ENCODE measurements around the gene PRKAG1. TPM values are rescaled to one million over a fixed set of nuclear protein-coding genes. Genes with fewer than 3 reads are reported as not detected.
A peak's percentile ranks its signal among the peaks of the same experiment; 100 is the strongest.

Gene PRKAG1
- total RNA-seq, 1 experiment from 2014 or later: 57.3 TPM

DNA sequence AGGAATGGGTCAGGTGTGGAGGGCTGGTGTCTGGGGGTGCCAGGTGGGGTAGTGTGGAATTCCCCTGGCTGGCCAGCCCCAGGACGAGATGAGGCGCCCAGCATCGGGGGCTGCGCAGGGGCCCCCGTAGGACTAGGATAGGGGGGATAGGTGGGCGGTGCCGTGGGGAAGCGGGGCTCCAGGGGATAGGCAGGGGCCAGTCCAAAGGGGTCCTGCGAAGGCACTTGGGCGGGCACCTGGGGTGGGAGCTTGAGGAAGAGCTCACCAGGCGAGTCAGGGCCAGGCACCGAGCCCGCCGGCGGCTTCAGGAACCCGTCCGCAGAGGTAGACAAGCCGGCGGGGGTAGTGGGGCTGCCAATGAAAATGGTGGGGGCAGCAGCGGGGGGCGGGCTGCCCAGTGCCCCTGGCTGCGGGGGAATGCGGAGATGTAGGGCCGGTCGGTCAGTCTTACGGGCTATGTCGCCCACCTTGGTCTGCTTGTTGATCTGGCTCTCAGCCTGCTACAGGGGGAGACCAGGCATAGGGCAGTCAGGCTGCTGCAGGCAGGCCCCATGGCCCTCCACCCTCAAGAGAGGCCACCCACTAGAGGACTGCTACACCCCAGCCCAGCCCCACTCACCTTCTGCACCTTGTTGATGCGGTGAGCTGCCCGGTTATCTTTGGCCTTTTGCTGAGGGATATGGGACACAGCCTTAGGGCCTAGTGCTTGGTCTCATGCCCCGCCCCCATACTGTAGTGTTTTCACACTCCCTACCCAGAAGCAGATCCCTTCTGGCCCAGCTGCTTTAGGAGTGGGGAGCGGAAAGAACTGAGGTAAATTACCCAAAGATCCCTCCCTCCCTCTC lies 22.7 kb upstream of the PRKAG1 start:
- H3K27me3 ChIP-seq (ENCODE audit: control insufficient read depth, insufficient read depth, low read length): no peaks in the 10 kb centered on the region
- TF ChIP-seq, protein P1, sequence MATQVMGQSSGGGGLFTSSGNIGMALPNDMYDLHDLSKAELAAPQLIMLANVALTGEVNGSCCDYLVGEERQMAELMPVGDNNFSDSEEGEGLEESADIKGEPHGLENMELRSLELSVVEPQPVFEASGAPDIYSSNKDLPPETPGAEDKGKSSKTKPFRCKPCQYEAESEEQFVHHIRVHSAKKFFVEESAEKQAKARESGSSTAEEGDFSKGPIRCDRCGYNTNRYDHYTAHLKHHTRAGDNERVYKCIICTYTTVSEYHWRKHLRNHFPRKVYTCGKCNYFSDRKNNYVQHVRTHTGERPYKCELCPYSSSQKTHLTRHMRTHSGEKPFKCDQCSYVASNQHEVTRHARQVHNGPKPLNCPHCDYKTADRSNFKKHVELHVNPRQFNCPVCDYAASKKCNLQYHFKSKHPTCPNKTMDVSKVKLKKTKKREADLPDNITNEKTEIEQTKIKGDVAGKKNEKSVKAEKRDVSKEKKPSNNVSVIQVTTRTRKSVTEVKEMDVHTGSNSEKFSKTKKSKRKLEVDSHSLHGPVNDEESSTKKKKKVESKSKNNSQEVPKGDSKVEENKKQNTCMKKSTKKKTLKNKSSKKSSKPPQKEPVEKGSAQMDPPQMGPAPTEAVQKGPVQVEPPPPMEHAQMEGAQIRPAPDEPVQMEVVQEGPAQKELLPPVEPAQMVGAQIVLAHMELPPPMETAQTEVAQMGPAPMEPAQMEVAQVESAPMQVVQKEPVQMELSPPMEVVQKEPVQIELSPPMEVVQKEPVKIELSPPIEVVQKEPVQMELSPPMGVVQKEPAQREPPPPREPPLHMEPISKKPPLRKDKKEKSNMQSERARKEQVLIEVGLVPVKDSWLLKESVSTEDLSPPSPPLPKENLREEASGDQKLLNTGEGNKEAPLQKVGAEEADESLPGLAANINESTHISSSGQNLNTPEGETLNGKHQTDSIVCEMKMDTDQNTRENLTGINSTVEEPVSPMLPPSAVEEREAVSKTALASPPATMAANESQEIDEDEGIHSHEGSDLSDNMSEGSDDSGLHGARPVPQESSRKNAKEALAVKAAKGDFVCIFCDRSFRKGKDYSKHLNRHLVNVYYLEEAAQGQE (IDR thresholded peaks at IDR 0.05; ENCODE audit: insufficient read depth in 1 of 2, low read depth in 2 of 2, low read length in 1 of 2): no peak
- TF ChIP-seq SIN3A (IDR thresholded peaks at IDR 0.05; ENCODE audit: borderline replicate concordance, insufficient read depth, low read depth, low read length): no peak
- no peak for TF ChIP-seq POLR2AphosphoS5 (IDR thresholded peaks at IDR 0.05; ENCODE audit: low read depth, low read length)
- no peak for TF ChIP-seq TCF7L2 (IDR thresholded peaks at IDR 0.05; ENCODE audit: low read depth, low read length)
- TF ChIP-seq, protein P2, sequence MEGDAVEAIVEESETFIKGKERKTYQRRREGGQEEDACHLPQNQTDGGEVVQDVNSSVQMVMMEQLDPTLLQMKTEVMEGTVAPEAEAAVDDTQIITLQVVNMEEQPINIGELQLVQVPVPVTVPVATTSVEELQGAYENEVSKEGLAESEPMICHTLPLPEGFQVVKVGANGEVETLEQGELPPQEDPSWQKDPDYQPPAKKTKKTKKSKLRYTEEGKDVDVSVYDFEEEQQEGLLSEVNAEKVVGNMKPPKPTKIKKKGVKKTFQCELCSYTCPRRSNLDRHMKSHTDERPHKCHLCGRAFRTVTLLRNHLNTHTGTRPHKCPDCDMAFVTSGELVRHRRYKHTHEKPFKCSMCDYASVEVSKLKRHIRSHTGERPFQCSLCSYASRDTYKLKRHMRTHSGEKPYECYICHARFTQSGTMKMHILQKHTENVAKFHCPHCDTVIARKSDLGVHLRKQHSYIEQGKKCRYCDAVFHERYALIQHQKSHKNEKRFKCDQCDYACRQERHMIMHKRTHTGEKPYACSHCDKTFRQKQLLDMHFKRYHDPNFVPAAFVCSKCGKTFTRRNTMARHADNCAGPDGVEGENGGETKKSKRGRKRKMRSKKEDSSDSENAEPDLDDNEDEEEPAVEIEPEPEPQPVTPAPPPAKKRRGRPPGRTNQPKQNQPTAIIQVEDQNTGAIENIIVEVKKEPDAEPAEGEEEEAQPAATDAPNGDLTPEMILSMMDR (IDR thresholded peaks at IDR 0.05): no peak
- H3K9me3 ChIP-seq (ENCODE audit: control insufficient read depth, insufficient read depth, low read depth, low read length): no peaks in the 10 kb centered on the region
- H3K4me1 ChIP-seq (ENCODE audit: control insufficient read depth, insufficient read depth, low read length): no peaks in the 10 kb centered on the region
- ChIA-PET CTCF (no interaction called here), POLR2A (no interaction called here)
- H3K36me3 ChIP-seq (ENCODE audit: control insufficient read depth, insufficient read depth, low read length): peaks cover 34% of the 10 kb centered on the region
- no peak overlapping the region for H3K27ac ChIP-seq (ENCODE audit: low read length)
- no peak overlapping the region for H3K4me3 ChIP-seq (ENCODE audit: low read depth in 2 of 2, low read length in 2 of 2)
- in situ Hi-C loops (cut with HindIII; ENCODE audit: low pct_unique_long_range_greater_than_20kb, low sequenced_read_pairs): no loop called here
- intact Hi-C loops (cut with micrococcal nuclease; ENCODE audit: unreplicated experiment): no loop called here
- ATAC-seq (peak; percentile 40; the same call in 1 of the 2 replicates), DNase-seq (ENCODE audit: low read depth, low spot score) (no peak)
- TSS peak; percentile 23 for BruUV-seq (replicated peaks)

DNA sequence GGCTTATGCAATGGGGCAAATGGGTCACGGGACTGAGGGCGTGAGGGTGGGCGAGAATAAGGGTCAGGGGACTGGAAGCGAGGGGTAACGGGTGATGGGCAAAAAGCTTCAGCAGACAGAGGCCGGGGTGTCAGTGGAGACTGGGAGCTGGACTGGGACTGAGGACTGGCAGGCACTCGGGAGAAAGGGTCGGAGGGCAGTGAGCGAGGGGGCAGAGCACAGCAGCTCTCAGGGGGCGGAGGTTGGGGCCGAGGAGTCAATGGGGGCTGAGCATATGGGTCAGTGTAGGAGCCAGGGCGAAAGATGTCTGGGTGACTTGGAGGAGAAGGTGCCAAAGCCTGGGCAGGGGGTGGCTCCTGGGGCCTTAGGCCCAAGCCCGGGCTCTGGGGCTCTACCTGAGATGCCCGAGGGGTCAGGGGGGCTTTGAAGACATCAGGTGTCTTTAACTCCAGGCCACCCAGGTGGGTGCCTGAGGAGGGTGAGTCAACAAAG lies 21.8 kb upstream of the PRKAG1 start:
- POLR2A ChIA-PET: no interaction called here
- in situ Hi-C loops (cut with HindIII; ENCODE audit: low pct_unique_long_range_greater_than_20kb, low sequenced_read_pairs): no loop called here
- Histone ChIP-seq H3K4me3 (ENCODE audit: low read depth in 2 of 2, low read length in 2 of 2) (no peak overlapping the region), H3K27me3 (ENCODE audit: control insufficient read depth, insufficient read depth, low read length) (no peaks in the 10 kb centered on the region), H3K4me1 (ENCODE audit: control insufficient read depth, insufficient read depth, low read length) (no peaks in the 10 kb centered on the region), H3K27ac (ENCODE audit: low read length) (no peak overlapping the region), H3K36me3 (ENCODE audit: control insufficient read depth, insufficient read depth, low read length) (peaks cover 34% of the 10 kb centered on the region), H3K9me3 (ENCODE audit: control insufficient read depth, insufficient read depth, low read depth, low read length) (no peaks in the 10 kb centered on the region)
- TF ChIP-seq SIN3A (IDR thresholded peaks at IDR 0.05; ENCODE audit: borderline replicate concordance, insufficient read depth, low read depth, low read length): no peak
- TF ChIP-seq, protein P1 (IDR thresholded peaks at IDR 0.05; ENCODE audit: insufficient read depth in 1 of 2, low read depth in 2 of 2, low read length in 1 of 2): no peak
- TF ChIP-seq, protein P2 (IDR thresholded peaks at IDR 0.05): no peak
- TF ChIP-seq TCF7L2 (IDR thresholded peaks at IDR 0.05; ENCODE audit: low read depth, low read length): no peak
- TF ChIP-seq POLR2AphosphoS5 (IDR thresholded peaks at IDR 0.05; ENCODE audit: low read depth, low read length): no peak
- no peak for ATAC-seq
- BruUV-seq (replicated peaks): no TSS peak
- no peak for DNase-seq (ENCODE audit: low read depth, low spot score)
- CTCF ChIA-PET: no interaction called here
- intact Hi-C loops (cut with micrococcal nuclease; ENCODE audit: unreplicated experiment): no loop called here

All from Panc1 (cell line).